Testis (tissue), 2 donors: ENCODE results near the gene ELFN2.

Experiments
- CTCF ChIP-seq, 3 experiments: fragments of 450-650 bp in 2 of 3; fragments of 200-600 bp in 1 of 3; sonication (generic) in 1 of 3; IDR thresholded peaks; one replicate each; pipeline ENCODE4 v1.5.1; 2016 to 2019; ENCODE audit warnings: antibody characterized with exemption in 3 of 3, mild to moderate bottlenecking in 2 of 3, moderate library complexity in 1 of 3
- POLR2A ChIP-seq: fragments of 450-650 bp; IDR thresholded peaks from one replicate; pipeline ENCODE4 v1.6.1; 2017; ENCODE audit warnings: antibody characterized with exemption, mild to moderate bottlenecking, moderate library complexity

- TF ChIP-seq CTCF (IDR thresholded peaks at IDR 0.05), result no peak
- no peak for TF ChIP-seq POLR2A
Measured at GRCh38 chr22:37427711-37428635, 694 bp upstream of the ELFN2 start.
